HepG2 (cell line): ENCODE data around the gene ASB5.

Experiments
- ATF2 ChIP-seq: sonication (generic); formaldehyde crosslinking; IDR thresholded peaks from 2 replicates; pipeline ENCODE4 v1.4.0; 2020; ENCODE audit warnings: missing genetic modification reagents
- LCORL ChIP-seq, 2 experiments: fragments of 450-650 bp in 1 of 2; sonication (generic) in 1 of 2; formaldehyde crosslinking in 1 of 2; IDR thresholded peaks; 2 replicates each; pipeline versions ENCODE4 v1.5.0 to v1.6.1; 2017 to 2020; ENCODE audit warnings: antibody characterized with exemption in 1 of 2, missing genetic modification reagents in 1 of 2
- PRDM15 ChIP-seq: sonication (generic); formaldehyde crosslinking; IDR thresholded peaks from 2 replicates; pipeline ENCODE4 v1.4.0; 2020; ENCODE audit warnings: missing genetic modification reagents
- SIN3B ChIP-seq: fragments of 150-350 bp; IDR thresholded peaks from 2 replicates; pipeline ENCODE4 v1.6.1; 2014; ENCODE audit warnings: low read length
- ZNF10 ChIP-seq: sonication (generic); formaldehyde crosslinking; IDR thresholded peaks from 2 replicates; pipeline ENCODE4 v1.4.0; 2020; ENCODE audit warnings: mild to moderate bottlenecking, low read depth, missing genetic modification reagents, borderline replicate concordance
- ZNF430 ChIP-seq: sonication (generic); formaldehyde crosslinking; IDR thresholded peaks from 2 replicates; pipeline ENCODE4 v1.9.0; 2021; ENCODE audit warnings: mild to moderate bottlenecking, missing genetic modification reagents
- ZNF704 ChIP-seq: sonication (generic); formaldehyde crosslinking; IDR thresholded peaks from 2 replicates; pipeline ENCODE4 v1.8.1; 2023; ENCODE audit warnings: mild to moderate bottlenecking, inconsistent platforms, moderate library complexity, missing genetic modification reagents, borderline replicate concordance

- TF ChIP-seq LCORL (IDR thresholded peaks at IDR 0.05) (no peak), LCORL (CRISPR knock-in tag; IDR thresholded peaks at IDR 0.05) (no peak), PRDM15 (CRISPR knock-in tag) (no peak), ZNF704 (CRISPR knock-in tag) (no peak), SIN3B (no peak), ZNF430 (CRISPR knock-in tag) (no peak), ZNF10 (CRISPR knock-in tag) (no peak), ATF2 (CRISPR knock-in tag) (no peak)
Measured at GRCh38 chr4:176210579-176211296, 58.3 kb downstream of the ASB5 start.
